ENCODE results near the gene TMEM101. TPM values are rescaled to one million over a fixed set of nuclear protein-coding genes. Genes with fewer than 3 reads are reported as not detected.
"Not testable (repeated sequence)": the region's sequence is repeated elsewhere in the genome, so short reads cannot be mapped to it uniquely, and the experiment has no call there.

Gene TMEM101
- total and polyA plus RNA-seq, 2 donors (not counting 1 experiment from before 2014, with no cell fraction given), result 26.0 to 107 TPM

GRCh38 chr17:43974382-43975266 is 40.1 kb downstream of the TMEM101 start:
- no peaks in the 10 kb centered on the region for H3K36me3 ChIP-seq (ENCODE audit: control insufficient read depth, insufficient read depth, low read length)
- DNase-seq (ENCODE audit: low read depth in 2 of 2), result no peak
- H4K20me1 ChIP-seq (ENCODE audit: control insufficient read depth, extremely low read depth, insufficient read depth, low read length), result no peaks in the 10 kb centered on the region
- H3K9me3 ChIP-seq (ENCODE audit: control insufficient read depth, insufficient read depth, low read depth, low read length), result no peaks in the 10 kb centered on the region
- H3K4me3 ChIP-seq (replicated peaks in 1 of 4; ENCODE audit: control extremely low read depth in 1 of 4, insufficient read depth in 1 of 4, low read depth in 3 of 4, low read length in 4 of 4), result no peak overlapping the region
- no peak overlapping the region for H3K4me2 ChIP-seq (ENCODE audit: extremely low read depth, insufficient read depth, low read length)
- H3K27me3 ChIP-seq (ENCODE audit: control insufficient read depth, insufficient read depth, low read length), result peaks cover 5% of the 10 kb centered on the region
- no peak overlapping the region for H2AFZ ChIP-seq (ENCODE audit: low read length)
- no peak overlapping the region for H3K27ac ChIP-seq (ENCODE audit: insufficient read depth, low read length)
- H3K9ac ChIP-seq (ENCODE audit: insufficient read depth, low read length), result no peak overlapping the region
- TF ChIP-seq CTCF (conservative IDR thresholded peaks at IDR 0.05 in 1 of 2, IDR thresholded peaks at IDR 0.05 in 1 of 2; ENCODE audit: low read depth in 1 of 2, low read length in 2 of 2), result no peak
- no peak for TF ChIP-seq EZH2 (IDR thresholded peaks at IDR 0.05; ENCODE audit: low read length, missing control alignments)
- no peaks in the 10 kb centered on the region for H3K4me1 ChIP-seq (ENCODE audit: control insufficient read depth, extremely low read depth, insufficient read depth, low read length)
- no peaks in the 10 kb centered on the region for H3K79me2 ChIP-seq (ENCODE audit: control insufficient read depth, insufficient read depth, low read length)

GRCh38 chr17:43972444-43973212 is 42.1 kb downstream of the TMEM101 start:
- H3K9ac ChIP-seq (ENCODE audit: insufficient read depth, low read length); H3K4me3 ChIP-seq (replicated peaks in 1 of 4; ENCODE audit: control extremely low read depth in 1 of 4, insufficient read depth in 1 of 4, low read depth in 3 of 4, low read length in 4 of 4); H3K4me1 ChIP-seq (ENCODE audit: control insufficient read depth, extremely low read depth, insufficient read depth, low read length); H3K27me3 ChIP-seq (ENCODE audit: control insufficient read depth, insufficient read depth, low read length); H3K79me2 ChIP-seq (ENCODE audit: control insufficient read depth, insufficient read depth, low read length); H3K27ac ChIP-seq (ENCODE audit: insufficient read depth, low read length); H4K20me1 ChIP-seq (ENCODE audit: control insufficient read depth, extremely low read depth, insufficient read depth, low read length); DNase-seq (ENCODE audit: low read depth in 2 of 2); H3K9me3 ChIP-seq (ENCODE audit: control insufficient read depth, insufficient read depth, low read depth, low read length); H2AFZ ChIP-seq (ENCODE audit: low read length); H3K36me3 ChIP-seq (ENCODE audit: control insufficient read depth, insufficient read depth, low read length); H3K4me2 ChIP-seq (ENCODE audit: extremely low read depth, insufficient read depth, low read length): not testable (repeated sequence)

- H3K4me1 ChIP-seq (ENCODE audit: control insufficient read depth, extremely low read depth, insufficient read depth, low read length); H3K27me3 ChIP-seq (ENCODE audit: control insufficient read depth, insufficient read depth, low read length); H3K9ac ChIP-seq (ENCODE audit: insufficient read depth, low read length); H3K79me2 ChIP-seq (ENCODE audit: control insufficient read depth, insufficient read depth, low read length); H4K20me1 ChIP-seq (ENCODE audit: control insufficient read depth, extremely low read depth, insufficient read depth, low read length); H3K4me3 ChIP-seq (replicated peaks in 1 of 4; ENCODE audit: control extremely low read depth in 1 of 4, insufficient read depth in 1 of 4, low read depth in 3 of 4, low read length in 4 of 4); H2AFZ ChIP-seq (ENCODE audit: low read length); H3K27ac ChIP-seq (ENCODE audit: insufficient read depth, low read length); H3K9me3 ChIP-seq (ENCODE audit: control insufficient read depth, insufficient read depth, low read depth, low read length); H3K4me2 ChIP-seq (ENCODE audit: extremely low read depth, insufficient read depth, low read length); H3K36me3 ChIP-seq (ENCODE audit: control insufficient read depth, insufficient read depth, low read length); DNase-seq (ENCODE audit: low read depth in 2 of 2): not testable (repeated sequence)
Observed at GRCh38 chr17:43971436-43971835, 43.3 kb downstream of the TMEM101 start.

All from fibroblast of lung (primary cell).